SK-N-MC (cell line): ENCODE results near the gene THAP7.

Experiments used
- DNase-seq: peaks from one replicate; pipeline ENCODE4 v3.0.0-alpha.2; 2011; ENCODE audit warnings: low read depth, low spot score
- H3K27ac ChIP-seq: fragments of 200-600 bp; sonication (generic); 2 replicates; pipeline ENCODE4 v1.5.1; 2016; ENCODE audit warnings: mixed run types
- H3K36me3 ChIP-seq: fragments of 200-600 bp; sonication (generic); 2 replicates; pipeline ENCODE4 v1.6.1; 2017; ENCODE audit warnings: antibody characterized with exemption, low read length, mixed read lengths; ENCODE audit not compliant: insufficient read depth
- H3K4me3 ChIP-seq: fragments of 200-600 bp; sonication (generic); 2 replicates; pipeline ENCODE4 v1.5.1; 2016
- H3K9ac ChIP-seq: fragments of 200-600 bp; sonication (generic); 2 replicates; pipeline ENCODE4 v1.8.0; 2017; ENCODE audit warnings: mixed run types, mixed read lengths; ENCODE audit not compliant: insufficient read length
- H3K9me3 ChIP-seq: fragments of 200-600 bp; sonication (generic); 2 replicates; pipeline ENCODE4 v1.6.1; 2017; ENCODE audit warnings: low read depth, mild to moderate bottlenecking, antibody characterized with exemption, low read length, moderate library complexity, mixed read lengths
- EZH2 ChIP-seq: fragments of 200-600 bp; sonication (generic); IDR thresholded peaks from one replicate; pipeline ENCODE4 v1.6.1; 2017; ENCODE audit warnings: antibody characterized with exemption
- FOXP2 ChIP-seq: optimal IDR thresholded peaks from 2 replicates; pipeline ENCODE3; 2011; ENCODE audit warnings: mild to moderate bottlenecking, moderate library complexity; ENCODE audit not compliant: insufficient read depth; ENCODE audit errors: extremely low read length, control extremely low read depth
- POLR2AphosphoS5 ChIP-seq: IDR thresholded peaks from 2 replicates; pipeline ENCODE4 v1.6.1; 2012; ENCODE audit warnings: mild to moderate bottlenecking, low read depth, low read length, borderline replicate concordance

THAP7 gene

GRCh38 chr22:21025763-21026755, 24.1 kb upstream of the THAP7 start:
- Histone ChIP-seq H3K27ac (no peak overlapping the region), H3K9me3 (no peaks in the 10 kb centered on the region), H3K9ac (no peak overlapping the region), H3K4me3 (no peak overlapping the region), H3K36me3 (no peaks in the 10 kb centered on the region)
- no peak for DNase-seq
- TF ChIP-seq FOXP2 (no peak), EZH2 (no peak), POLR2AphosphoS5 (no peak)

GRCh38 chr22:21025266-21025665, 23.3 kb upstream of the THAP7 start:
- Histone ChIP-seq H3K36me3 (no peaks in the 10 kb centered on the region), H3K4me3 (no peak overlapping the region), H3K9me3 (no peaks in the 10 kb centered on the region), H3K27ac (no peak overlapping the region), H3K9ac (no peak overlapping the region)
- TF ChIP-seq POLR2AphosphoS5 (no peak), FOXP2 (no peak)
- no peak for DNase-seq

- no peaks in the 10 kb centered on the region for H3K36me3 ChIP-seq
- DNase-seq, result no peak
- H3K9ac ChIP-seq, result no peak overlapping the region
- H3K4me3 ChIP-seq, result no peak overlapping the region
- no peak for TF ChIP-seq POLR2AphosphoS5
- no peak for TF ChIP-seq FOXP2
- TF ChIP-seq EZH2, result no peak
- no peaks in the 10 kb centered on the region for H3K9me3 ChIP-seq
- no peak overlapping the region for H3K27ac ChIP-seq
These were observed 21.2 kb upstream of the THAP7 start for GRCh38 chr22:21022955-21023614.

GRCh38 chr22:21022507-21022906, 20.6 kb upstream of the THAP7 start:
- Histone ChIP-seq H3K4me3 (no peak overlapping the region), H3K27ac (no peak overlapping the region), H3K9me3 (no peaks in the 10 kb centered on the region), H3K9ac (no peak overlapping the region), H3K36me3 (no peaks in the 10 kb centered on the region)
- no peak for TF ChIP-seq FOXP2
- no peak for TF ChIP-seq EZH2
- no peak for DNase-seq

GRCh38 chr22:21020802-21021429, 19.0 kb upstream of the THAP7 start:
- DNase-seq, result no peak
- no peak overlapping the region for H3K27ac ChIP-seq
- TF ChIP-seq FOXP2 (no peak), POLR2AphosphoS5 (no peak), EZH2 (no peak)
- H3K36me3 ChIP-seq, result no peaks in the 10 kb centered on the region
- H3K4me3 ChIP-seq, result no peak overlapping the region
- no peaks in the 10 kb centered on the region for H3K9me3 ChIP-seq
- no peak overlapping the region for H3K9ac ChIP-seq

- no peak overlapping the region for H3K9ac ChIP-seq
- TF ChIP-seq EZH2 (no peak), FOXP2 (no peak), POLR2AphosphoS5 (no peak)
- no peak overlapping the region for H3K4me3 ChIP-seq
- no peak overlapping the region for H3K27ac ChIP-seq
- no peak for DNase-seq
- no peaks in the 10 kb centered on the region for H3K36me3 ChIP-seq
- H3K9me3 ChIP-seq, result no peaks in the 10 kb centered on the region
These were observed 16.4 kb upstream of the THAP7 start for GRCh38 chr22:21018314-21018713.

GRCh38 chr22:21016644-21017420, 14.9 kb upstream of the THAP7 start:
- H3K4me3 ChIP-seq, result no peak overlapping the region
- TF ChIP-seq FOXP2, result no peak
- no peak for TF ChIP-seq EZH2
- TF ChIP-seq POLR2AphosphoS5, result no peak
- H3K27ac ChIP-seq, result no peak overlapping the region
- no peak overlapping the region for H3K9ac ChIP-seq
- H3K9me3 ChIP-seq, result no peaks in the 10 kb centered on the region
- no peaks in the 10 kb centered on the region for H3K36me3 ChIP-seq
- DNase-seq, result no peak
